T47D (cell line): ENCODE results near the gene LDB2.

Experiments
- DNase-seq, 2 experiments: peaks; one replicate each; pipeline versions ENCODE4 v3.0.0 to v3.0.0-alpha.2; 2011 to 2012; ENCODE audit warnings: low read depth in 1 of 2, low spot score in 1 of 2
- JUND ChIP-seq: IDR thresholded peaks from 2 replicates; pipeline ENCODE4 v1.6.1; 2012; ENCODE audit warnings: low read depth
- in situ Hi-C: cut with HindIII; loops from 2 replicates; pipeline ENCODE4 v1.10.0; 2016; ENCODE audit warnings: low sequenced_read_pairs, low pct_unique_long_range_greater_than_20kb

Gene LDB2

DNA sequence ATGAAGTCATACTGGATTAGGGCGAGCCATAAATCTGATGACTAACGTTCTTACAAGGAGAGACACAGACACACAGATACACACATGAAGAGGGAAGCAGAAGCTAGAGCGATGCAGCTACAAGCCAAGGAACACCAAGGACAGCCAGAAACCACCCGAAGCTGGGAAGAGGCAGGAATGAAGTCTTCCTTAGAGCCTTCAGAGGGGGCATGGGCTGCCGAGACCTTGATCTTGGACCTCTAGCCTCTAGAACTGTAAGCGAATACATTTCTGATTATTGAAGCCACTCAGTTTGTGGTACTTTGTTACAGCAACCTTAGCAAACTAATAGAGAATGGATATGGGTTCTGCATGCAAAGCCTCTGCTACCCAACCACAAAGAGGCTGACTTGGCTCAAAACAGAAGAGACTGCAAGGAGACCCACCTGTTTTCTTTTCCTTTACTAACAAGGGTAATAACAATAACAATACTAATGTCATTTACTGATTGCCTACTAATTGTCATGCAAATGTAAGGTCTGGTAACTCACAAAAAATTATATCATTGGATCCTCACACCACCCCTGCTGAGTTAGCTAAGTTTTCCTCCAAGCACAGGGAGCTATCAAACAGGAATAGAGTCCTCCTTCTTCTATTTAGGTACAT, 10.1 kb upstream of the LDB2 start:
- in situ Hi-C loops: no loop called here

DNA sequence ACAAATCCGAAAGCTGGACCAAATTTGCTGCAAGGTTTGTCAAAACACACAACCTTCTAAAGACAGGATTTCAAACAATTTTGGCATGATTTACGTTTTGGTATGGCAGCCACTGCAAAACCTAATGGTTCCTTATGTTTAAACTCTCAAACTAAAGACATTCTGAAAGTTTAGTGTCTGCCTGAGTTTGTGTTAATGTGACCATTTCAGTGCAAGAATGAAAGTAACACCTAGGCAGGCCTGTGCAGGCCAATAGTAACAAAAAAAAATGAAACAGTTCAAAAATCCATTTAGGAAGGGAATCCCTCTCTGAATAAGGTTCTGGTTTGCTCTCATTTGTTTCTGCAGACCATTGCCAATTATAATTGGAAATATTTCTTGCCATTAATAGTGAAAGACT, 1.9 kb upstream of the LDB2 start:
- in situ Hi-C loops: no loop called here
- no peak for TF ChIP-seq JUND
- no peak for DNase-seq

More for the DNA sequence above, 10.1 kb upstream of the LDB2 start:
- TF ChIP-seq JUND: no peak
- no peak for DNase-seq

DNA sequence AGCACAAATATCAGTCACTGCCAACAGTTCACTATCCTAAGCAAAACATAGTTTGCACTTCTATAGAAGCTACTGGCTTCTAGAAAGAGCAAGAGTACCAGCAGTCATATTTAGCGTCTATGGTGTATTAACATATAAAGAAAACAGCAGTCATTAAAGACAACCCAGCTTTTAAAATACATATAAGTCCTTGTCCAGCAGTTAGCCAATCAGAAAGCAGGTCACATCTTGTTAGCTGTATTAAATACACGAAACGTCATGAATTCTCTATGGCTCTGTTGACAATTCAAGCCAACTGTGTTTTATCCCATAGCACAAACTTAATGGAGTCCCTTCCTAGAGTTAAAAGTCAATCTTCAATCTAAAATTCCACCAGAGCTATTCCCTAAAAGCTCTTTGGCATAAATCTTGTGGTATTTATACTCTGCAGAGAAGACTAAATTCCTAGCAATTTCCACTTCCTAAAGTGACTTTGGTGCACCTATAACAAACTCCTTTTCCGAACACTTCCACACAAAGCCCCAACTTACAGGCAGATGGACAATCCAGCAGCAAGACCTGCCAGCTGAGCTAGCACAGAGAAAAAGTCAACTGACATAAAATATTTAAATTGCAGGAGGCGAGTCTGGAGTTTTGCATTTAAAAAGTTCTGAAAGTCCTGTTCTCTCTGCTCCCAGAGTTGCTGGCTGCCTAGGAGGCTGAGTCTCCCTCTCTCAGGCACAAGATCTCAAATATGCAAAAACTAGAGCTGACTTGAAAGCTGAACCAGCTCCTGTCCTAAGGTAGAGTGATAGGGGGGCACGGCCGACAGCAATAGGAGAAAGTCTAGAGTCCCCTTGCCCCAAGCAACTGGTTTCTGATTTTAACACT, 1.3 kb downstream of the LDB2 start:
- in situ Hi-C loops: no loop called here
- no peak for DNase-seq
- no peak for TF ChIP-seq JUND

DNA sequence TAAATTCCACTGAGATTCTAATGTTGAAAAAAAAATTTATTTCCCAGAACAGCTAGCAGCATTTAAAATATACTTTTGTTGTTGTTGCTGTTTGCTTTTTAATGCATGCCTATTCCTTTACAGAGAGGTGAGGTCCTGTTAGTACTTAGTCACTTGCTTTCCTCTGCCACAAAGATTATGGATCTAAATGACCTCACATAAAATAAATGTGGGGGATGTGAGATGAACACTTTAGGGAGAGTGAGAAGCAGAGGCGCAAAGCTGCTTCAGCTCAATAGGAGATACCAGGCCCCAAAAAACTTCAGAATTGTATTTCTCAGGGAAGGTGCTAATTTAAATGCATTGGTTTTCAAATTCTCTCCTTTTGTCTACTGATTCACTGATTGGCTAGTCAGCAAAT, 4.0 kb downstream of the LDB2 start:
- DNase-seq: no peak
- no peak for TF ChIP-seq JUND
- in situ Hi-C loops: no loop called here

DNA sequence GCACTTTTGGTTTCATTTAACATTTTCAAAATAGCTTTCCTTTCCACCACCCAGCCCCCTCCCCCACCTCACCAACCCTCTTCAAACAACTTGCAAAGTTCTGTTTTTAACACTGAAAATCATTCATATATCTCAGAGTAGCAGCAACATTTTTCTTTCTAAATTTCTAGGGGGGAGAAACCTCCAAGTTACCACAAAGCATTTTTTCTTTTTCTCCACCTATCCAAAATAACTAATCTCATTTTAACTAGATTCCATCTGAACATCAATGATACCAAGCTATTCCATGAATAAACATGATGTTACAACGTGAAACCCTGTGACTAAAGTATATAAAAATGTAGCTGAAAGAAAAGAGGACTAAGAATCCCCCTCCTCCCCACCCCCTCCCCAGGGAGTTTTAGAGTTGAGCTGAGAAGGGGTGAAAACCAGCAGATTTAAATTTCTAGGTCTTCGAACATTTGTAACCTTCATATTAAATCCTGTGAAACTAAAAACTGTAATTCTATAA, 5.2 kb downstream of the LDB2 start:
- in situ Hi-C loops: no loop called here
- TF ChIP-seq JUND: no peak
- DNase-seq: no peak

DNA sequence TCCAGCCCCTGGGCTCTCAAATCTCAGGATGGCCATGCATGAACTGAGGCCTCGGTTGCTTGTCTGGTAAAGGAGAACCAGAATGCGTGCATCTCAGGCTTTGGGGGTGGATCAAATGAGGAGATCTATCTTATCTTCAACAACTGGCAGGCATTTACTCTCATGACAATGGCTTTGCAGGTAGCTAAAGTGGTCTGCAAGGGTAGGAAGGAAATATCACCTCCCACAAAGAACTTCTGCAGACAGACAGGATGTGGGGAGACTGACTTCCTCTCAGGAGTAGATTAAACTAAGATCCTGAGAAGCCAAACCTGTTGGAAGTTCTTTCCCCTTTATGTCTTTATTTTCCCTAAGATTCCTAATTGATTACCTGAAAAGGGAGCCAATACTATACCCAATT, 7.8 kb downstream of the LDB2 start:
- TF ChIP-seq JUND: no peak
- in situ Hi-C loops: no loop called here
- no peak for DNase-seq

DNA sequence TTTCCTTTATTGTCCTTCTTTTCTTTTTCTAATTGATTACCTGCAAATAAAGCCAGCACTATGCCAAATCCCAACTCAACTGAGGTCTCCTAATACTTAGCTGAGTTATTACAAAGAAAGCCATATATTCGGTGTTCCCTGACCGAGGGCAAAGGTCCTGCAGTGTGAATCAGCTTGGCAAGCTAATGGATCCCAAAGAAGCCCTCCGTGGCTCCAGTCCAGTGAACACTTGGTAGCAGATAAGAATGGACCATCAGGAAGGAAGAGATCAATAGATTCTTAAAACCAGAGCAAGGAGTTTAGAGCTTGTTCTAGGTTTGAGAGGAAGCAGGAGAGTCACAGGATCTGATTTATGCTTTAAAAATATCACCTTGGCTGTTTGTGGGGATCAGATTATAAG, 8.5 kb downstream of the LDB2 start:
- TF ChIP-seq JUND: no peak
- no peak for DNase-seq
- in situ Hi-C loops: no loop called here

DNA sequence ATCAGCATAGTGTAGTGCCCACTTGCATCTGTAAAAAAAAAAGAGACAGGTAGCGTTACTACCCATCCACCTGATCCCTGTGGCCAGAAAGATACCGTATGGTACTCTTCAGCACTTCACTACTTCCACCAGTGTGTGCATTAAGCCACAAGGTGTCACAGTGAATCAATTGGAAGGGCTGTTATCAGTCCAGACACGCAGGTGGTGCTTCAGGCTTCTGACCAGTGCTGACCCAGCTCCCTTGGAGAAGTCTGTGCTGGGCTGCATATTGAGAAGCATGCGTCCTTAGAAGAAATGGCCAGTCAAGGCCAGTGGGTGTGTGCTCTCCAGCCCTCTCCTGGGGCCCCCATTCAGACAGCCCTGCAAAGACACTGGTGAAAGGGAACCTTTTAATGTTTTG, 10.6 kb downstream of the LDB2 start:
- in situ Hi-C loops: no loop called here

DNA sequence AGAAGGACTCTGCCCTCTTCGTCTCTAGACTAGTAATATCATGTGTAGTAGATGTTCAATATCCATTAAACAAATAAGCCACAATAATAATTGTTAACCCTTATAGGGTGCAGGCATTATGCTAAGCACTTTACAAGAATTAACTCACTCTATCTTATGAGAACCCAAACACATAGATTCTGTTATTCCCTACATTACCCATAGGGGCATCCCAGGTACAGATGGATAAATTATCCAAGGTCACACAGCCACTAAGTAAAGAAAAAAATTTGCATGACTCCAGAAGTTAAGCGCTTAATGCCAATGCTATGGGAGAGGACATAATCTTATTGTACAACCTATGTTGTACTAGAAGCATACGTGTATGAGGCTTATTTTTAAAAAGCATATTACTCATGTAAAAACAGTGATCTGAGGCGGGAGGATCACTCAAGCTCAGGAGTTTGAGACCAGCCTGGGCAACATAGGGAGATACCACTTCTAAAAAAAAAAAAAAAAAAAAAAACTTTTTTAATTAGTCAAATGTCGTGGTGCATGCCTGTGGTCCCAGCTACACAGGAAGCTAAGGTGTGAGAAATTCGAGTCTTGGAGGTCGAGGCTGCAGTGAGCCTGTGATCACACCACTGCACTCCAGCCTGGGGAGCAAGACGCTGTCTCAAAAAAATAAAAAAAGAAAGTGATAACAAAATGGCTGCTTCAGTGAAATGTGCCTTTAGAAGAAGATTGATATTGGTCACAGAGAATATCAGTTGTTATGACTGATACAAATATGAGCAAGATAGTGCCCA, 13.6 kb downstream of the LDB2 start:
- no peak for DNase-seq
- in situ Hi-C loops: no loop called here
- TF ChIP-seq JUND: no peak

More for the DNA sequence above, 10.6 kb downstream of the LDB2 start:
- DNase-seq: no peak
- no peak for TF ChIP-seq JUND

DNA sequence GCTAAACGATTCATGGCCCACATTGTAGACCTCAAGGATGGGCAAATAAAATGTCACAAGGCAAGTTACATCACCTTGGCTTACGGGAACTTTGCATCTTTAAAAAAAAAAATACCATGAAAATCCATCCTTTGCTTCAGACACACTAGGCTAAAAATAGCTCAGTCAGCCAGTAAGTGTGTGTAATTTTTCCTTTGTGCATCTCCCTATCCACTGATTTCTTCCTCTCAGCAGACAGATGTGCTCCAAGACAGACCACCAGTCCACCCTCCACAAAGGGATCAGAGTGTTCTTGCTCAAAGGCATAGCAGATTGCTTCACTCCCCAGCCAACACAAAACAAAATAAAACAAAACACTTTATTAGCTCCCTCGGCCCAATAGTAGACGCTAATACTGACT, 14.6 kb downstream of the LDB2 start:
- no peak for DNase-seq
- TF ChIP-seq JUND: no peak
- in situ Hi-C loops: no loop called here

DNA sequence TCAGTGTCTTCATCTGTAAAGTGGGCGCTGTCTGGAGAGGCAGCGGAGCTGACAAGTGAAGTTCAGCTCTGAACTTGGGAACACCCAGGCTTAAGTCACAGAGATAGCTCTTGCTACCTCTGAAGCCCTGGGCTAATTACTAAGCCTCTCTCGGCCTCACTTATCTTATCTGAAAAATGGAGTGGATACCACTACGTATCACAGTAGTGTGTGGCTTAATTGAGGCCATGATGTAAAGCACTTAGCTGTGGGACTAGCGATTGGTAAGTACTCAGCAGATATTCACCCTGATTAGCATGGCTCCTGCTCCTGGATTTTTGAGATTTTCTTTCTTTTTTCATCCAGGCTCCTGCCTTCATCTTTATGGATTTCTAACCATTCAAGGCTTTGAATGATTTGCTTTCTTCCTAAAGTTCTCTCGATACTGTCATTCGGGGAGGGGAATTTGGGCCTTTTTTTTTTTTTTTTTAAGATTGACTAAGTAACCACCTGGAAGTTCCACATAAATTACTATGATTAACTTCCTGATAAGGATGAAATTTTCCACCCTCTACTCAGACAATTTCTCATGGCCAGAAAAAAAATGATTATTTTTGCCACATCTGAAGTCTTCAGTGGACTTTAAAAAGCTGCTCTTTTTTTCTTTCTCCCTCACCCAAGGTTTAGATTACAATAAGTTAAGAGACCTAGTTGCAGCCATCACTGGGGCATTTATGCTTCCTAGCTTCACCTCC, 17.1 kb downstream of the LDB2 start:
- TF ChIP-seq JUND: no peak
- in situ Hi-C loops: no loop called here

DNA sequence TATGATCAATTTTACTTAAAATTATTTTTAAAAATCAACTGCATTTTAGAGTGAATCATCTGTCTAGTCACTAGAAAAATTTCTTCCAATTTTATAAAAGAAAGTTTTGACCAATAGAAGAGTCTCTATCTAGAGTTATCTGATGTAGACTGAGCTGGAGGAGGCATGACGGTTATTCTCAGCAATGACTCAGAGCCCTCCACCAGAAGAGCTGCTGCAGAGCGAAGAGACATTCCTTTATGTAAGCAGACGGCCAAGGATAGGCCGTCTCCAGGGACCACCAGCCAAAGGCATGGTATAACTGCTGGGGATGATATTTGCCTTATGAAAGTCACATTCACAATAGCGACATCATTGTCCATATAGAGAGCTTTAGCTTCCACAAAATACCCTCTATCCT, 23.0 kb downstream of the LDB2 start:
- in situ Hi-C loops: no loop called here
- DNase-seq: no peak
- TF ChIP-seq JUND: no peak

More for the DNA sequence above, 17.1 kb downstream of the LDB2 start:
- DNase-seq: no peak
